ENCODE measurements around the gene EPO.

GRCh38 chr7:100688326-100688860 is 31.9 kb upstream of the EPO start:
- TF ChIP-seq CTCF (IDR thresholded peaks at IDR 0.05), result no peak
- TF ChIP-seq EZH2 (IDR thresholded peaks at IDR 0.05; ENCODE audit: borderline replicate concordance, insufficient read depth, low read depth, low read length, poor library complexity, severe bottlenecking), result no peak
